ENCODE results near the gene VWA5B1. TPM values are rescaled to one million over a fixed set of nuclear protein-coding genes. Genes with fewer than 3 reads are reported as not detected.
A peak's percentile ranks its signal among the peaks of the same experiment; 100 is the strongest.

The VWA5B1 gene
- total and polyA plus RNA-seq, 2 donors (not counting 3 experiments of a cell fraction or from before 2014, with no cell fraction given): not detected

DNA sequence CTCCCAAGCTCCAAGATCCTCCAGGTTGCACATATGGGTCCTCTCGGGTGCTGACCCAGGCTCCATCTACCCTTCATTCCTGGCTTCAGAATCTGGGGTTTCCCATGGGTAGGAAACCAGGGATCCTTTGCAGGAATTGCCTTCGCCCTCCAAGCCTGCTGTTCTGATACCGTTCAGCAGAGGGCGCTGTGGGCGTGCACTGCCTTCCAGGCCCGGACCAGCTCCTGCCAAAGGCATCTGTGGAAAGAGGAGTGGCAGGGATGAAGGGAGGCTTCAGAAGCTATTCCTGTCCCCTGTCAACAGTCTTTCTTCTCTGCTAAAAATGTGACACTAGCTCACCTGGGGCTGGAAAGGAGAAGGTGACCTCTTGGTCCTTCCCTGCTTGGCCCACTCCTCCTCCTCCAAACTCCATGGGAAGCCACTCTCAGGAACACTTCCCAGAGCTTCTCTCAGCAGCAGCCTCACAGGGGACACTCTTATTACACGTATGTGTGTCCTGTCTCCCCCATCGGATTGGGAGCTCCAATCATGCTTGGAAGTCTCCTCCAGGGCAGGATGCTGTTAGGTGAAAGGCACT lies 71.2 kb downstream of the VWA5B1 start:
- TF ChIP-seq, protein P1, sequence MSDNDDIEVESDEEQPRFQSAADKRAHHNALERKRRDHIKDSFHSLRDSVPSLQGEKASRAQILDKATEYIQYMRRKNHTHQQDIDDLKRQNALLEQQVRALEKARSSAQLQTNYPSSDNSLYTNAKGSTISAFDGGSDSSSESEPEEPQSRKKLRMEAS (IDR thresholded peaks at IDR 0.05; ENCODE audit: insufficient read depth, insufficient read length): no peak
- TF ChIP-seq, protein P2, sequence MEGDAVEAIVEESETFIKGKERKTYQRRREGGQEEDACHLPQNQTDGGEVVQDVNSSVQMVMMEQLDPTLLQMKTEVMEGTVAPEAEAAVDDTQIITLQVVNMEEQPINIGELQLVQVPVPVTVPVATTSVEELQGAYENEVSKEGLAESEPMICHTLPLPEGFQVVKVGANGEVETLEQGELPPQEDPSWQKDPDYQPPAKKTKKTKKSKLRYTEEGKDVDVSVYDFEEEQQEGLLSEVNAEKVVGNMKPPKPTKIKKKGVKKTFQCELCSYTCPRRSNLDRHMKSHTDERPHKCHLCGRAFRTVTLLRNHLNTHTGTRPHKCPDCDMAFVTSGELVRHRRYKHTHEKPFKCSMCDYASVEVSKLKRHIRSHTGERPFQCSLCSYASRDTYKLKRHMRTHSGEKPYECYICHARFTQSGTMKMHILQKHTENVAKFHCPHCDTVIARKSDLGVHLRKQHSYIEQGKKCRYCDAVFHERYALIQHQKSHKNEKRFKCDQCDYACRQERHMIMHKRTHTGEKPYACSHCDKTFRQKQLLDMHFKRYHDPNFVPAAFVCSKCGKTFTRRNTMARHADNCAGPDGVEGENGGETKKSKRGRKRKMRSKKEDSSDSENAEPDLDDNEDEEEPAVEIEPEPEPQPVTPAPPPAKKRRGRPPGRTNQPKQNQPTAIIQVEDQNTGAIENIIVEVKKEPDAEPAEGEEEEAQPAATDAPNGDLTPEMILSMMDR (IDR thresholded peaks at IDR 0.05; ENCODE audit: extremely low read depth in 1 of 2, insufficient read depth in 1 of 2, low read depth in 1 of 2, low read length in 2 of 2): peak; percentile 76 to 81
- no peak for TF ChIP-seq POLR2A (IDR thresholded peaks at IDR 0.05; ENCODE audit: low read depth, low read length)
- no peak for TF ChIP-seq EZH2 (IDR thresholded peaks at IDR 0.05; ENCODE audit: borderline replicate concordance, low read depth, low read length, severe bottlenecking)
- no peak for TF ChIP-seq POLR2AphosphoS5 (IDR thresholded peaks at IDR 0.05; ENCODE audit: insufficient read depth, low read depth, low read length)
- TF ChIP-seq GATA2 (IDR thresholded peaks at IDR 0.05; ENCODE audit: insufficient read depth, insufficient read length, low read depth, low read length): no peak
- no peak for TF ChIP-seq FOS (IDR thresholded peaks at IDR 0.05; ENCODE audit: borderline replicate concordance, insufficient read depth, low read length)
- Histone ChIP-seq H3K9me1 (replicated peaks; ENCODE audit: control insufficient read depth, extremely low read depth, insufficient read depth, low read length) (no peaks in the 10 kb centered on the region), H4K20me1 (replicated peaks; ENCODE audit: control insufficient read depth, extremely low read depth, insufficient read depth, low read length) (no peaks in the 10 kb centered on the region), H3K9ac (replicated peaks; ENCODE audit: extremely low read depth, insufficient read depth, low read length) (no peak overlapping the region), H3K27ac (ENCODE audit: insufficient read depth, low read depth, low read length) (no peak overlapping the region), H3K79me2 (ENCODE audit: control insufficient read depth, insufficient read depth, low read length) (no peaks in the 10 kb centered on the region), H3K4me3 (replicated peaks in 1 of 3; ENCODE audit: insufficient read depth in 1 of 3, low read depth in 1 of 3, low read length in 3 of 3) (no peak overlapping the region), H2AFZ (ENCODE audit: low read depth, low read length) (no peak overlapping the region), H3K4me2 (ENCODE audit: insufficient read depth, low read length) (no peak overlapping the region), H3K9me3 (replicated peaks; ENCODE audit: control insufficient read depth, insufficient read depth, low read length) (no peaks in the 10 kb centered on the region), H3K27me3 (ENCODE audit: control insufficient read depth in 2 of 2, insufficient read depth in 2 of 2, low read length in 2 of 2) (peaks cover 19 to 20% of the 10 kb centered on the region in 2 experiments), H3K4me1 (ENCODE audit: control insufficient read depth, extremely low read depth, insufficient read depth, low read length) (no peaks in the 10 kb centered on the region), H3K36me3 (ENCODE audit: control insufficient read depth in 2 of 2, extremely low read depth in 1 of 2, insufficient read depth in 2 of 2, low read length in 2 of 2) (no peaks in the 10 kb centered on the region)
- CTCF ChIA-PET: interaction anchor here (0.7 to 5.4 kb wide), 24 partner anchors 9 to 183 kb away, joined by 3 to 81 read pairs (median 5); no protein-coding TSS in a partner anchor
- POLR2A ChIA-PET: no interaction called here
- dilution Hi-C loops (cut with MboI; ENCODE audit: extremely low pct_ligation_motif_present, low sequenced_read_pairs) (no loop called here), intact Hi-C loops (cut with micrococcal nuclease) (loop anchor here (1.0 to 5.0 kb wide), 3 partner anchors 68 to 150 kb away; no protein-coding TSS in a partner anchor)
- no TSS peak for BruUV-seq (replicated peaks)
- FAIRE-seq (peak; percentile 82), DNase-seq (ENCODE audit: low read depth, low spot score) (peak; percentile 45)
